A549 (cell line): ENCODE measurements around the gene ATP13A2.

Experiments used
- CHD2 ChIP-seq: fragments of 150-350 bp; IDR thresholded peaks from 2 replicates; pipeline ENCODE4 v1.6.1; 2014; ENCODE audit warnings: low read length; ENCODE audit not compliant: partially characterized antibody
- CHD4 ChIP-seq: fragments of 200-600 bp; sonication (generic); IDR thresholded peaks from 2 replicates; pipeline ENCODE4 v1.6.1; 2016; ENCODE audit warnings: antibody characterized with exemption, mild to moderate bottlenecking, borderline replicate concordance
- POLR2A ChIP-seq: IDR thresholded peaks from 2 replicates; pipeline ENCODE4 v1.6.1; 2012; ENCODE audit warnings: mild to moderate bottlenecking, low read length
- RCOR1 ChIP-seq: fragments of 150-350 bp; IDR thresholded peaks from 2 replicates; pipeline ENCODE4 v1.6.1; 2014; ENCODE audit warnings: antibody characterized with exemption, low read length, low read depth
- ZSCAN20 ChIP-seq: fragments of 250-450 bp; sonication (Bioruptor Pico); IDR thresholded peaks from 2 replicates; pipeline ENCODE4 v1.8.0; 2022; ENCODE audit warnings: mild to moderate bottlenecking, moderate library complexity
- TF ChIP-seq, protein P1 (sequence below): fragments of >200 bp; sonication (Bioruptor Twin); formaldehyde crosslinking; IDR thresholded peaks from 3 replicates; pipeline ENCODE4 v1.5.1; 2016
- TF ChIP-seq, protein P2 (sequence below): IDR thresholded peaks from 2 replicates; pipeline ENCODE4 v1.6.1; 2012
- TF ChIP-seq, protein P3 (sequence below): fragments of 200-600 bp; sonication (generic); IDR thresholded peaks from 2 replicates; pipeline ENCODE4 v1.6.1; 2016; ENCODE audit warnings: antibody characterized with exemption, mild to moderate bottlenecking, moderate library complexity
- TF ChIP-seq, protein P4 (sequence below): fragments of >200 bp; sonication (Bioruptor Twin); formaldehyde crosslinking; IDR thresholded peaks from 2 replicates; pipeline ENCODE4 v1.6.1; 2016

DNA sequence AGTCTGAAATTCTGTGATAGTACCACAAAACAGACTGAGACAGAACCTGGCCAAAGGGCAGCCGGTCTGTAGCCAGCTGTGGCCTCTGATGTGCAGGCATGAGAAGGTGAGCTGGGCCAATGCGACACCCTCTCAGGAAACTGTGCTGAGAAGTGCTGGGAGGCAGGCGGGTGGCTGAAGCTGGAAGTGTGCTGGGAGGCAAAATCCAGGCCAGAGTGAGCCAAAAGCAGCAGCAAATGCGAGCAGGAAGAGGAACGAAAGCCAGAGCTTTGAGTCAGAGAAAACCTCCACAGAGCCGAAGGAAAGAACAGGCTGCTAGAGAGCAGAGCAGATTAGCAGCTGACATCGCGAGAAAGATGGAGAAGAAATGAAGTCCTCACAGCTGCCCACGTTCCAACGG lies 10.2 kb upstream of the ATP13A2 start:
- TF ChIP-seq RCOR1 (no peak), CHD2 (no peak), POLR2A (no peak), ZSCAN20 (no peak), CHD4 (no peak)
- TF ChIP-seq, protein P1, sequence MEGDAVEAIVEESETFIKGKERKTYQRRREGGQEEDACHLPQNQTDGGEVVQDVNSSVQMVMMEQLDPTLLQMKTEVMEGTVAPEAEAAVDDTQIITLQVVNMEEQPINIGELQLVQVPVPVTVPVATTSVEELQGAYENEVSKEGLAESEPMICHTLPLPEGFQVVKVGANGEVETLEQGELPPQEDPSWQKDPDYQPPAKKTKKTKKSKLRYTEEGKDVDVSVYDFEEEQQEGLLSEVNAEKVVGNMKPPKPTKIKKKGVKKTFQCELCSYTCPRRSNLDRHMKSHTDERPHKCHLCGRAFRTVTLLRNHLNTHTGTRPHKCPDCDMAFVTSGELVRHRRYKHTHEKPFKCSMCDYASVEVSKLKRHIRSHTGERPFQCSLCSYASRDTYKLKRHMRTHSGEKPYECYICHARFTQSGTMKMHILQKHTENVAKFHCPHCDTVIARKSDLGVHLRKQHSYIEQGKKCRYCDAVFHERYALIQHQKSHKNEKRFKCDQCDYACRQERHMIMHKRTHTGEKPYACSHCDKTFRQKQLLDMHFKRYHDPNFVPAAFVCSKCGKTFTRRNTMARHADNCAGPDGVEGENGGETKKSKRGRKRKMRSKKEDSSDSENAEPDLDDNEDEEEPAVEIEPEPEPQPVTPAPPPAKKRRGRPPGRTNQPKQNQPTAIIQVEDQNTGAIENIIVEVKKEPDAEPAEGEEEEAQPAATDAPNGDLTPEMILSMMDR: no peak
- TF ChIP-seq, protein P2, sequence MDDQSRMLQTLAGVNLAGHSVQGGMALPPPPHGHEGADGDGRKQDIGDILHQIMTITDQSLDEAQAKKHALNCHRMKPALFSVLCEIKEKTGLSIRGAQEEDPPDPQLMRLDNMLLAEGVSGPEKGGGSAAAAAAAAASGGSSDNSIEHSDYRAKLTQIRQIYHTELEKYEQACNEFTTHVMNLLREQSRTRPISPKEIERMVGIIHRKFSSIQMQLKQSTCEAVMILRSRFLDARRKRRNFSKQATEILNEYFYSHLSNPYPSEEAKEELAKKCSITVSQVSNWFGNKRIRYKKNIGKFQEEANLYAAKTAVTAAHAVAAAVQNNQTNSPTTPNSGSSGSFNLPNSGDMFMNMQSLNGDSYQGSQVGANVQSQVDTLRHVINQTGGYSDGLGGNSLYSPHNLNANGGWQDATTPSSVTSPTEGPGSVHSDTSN: no peak
- TF ChIP-seq, protein P3, sequence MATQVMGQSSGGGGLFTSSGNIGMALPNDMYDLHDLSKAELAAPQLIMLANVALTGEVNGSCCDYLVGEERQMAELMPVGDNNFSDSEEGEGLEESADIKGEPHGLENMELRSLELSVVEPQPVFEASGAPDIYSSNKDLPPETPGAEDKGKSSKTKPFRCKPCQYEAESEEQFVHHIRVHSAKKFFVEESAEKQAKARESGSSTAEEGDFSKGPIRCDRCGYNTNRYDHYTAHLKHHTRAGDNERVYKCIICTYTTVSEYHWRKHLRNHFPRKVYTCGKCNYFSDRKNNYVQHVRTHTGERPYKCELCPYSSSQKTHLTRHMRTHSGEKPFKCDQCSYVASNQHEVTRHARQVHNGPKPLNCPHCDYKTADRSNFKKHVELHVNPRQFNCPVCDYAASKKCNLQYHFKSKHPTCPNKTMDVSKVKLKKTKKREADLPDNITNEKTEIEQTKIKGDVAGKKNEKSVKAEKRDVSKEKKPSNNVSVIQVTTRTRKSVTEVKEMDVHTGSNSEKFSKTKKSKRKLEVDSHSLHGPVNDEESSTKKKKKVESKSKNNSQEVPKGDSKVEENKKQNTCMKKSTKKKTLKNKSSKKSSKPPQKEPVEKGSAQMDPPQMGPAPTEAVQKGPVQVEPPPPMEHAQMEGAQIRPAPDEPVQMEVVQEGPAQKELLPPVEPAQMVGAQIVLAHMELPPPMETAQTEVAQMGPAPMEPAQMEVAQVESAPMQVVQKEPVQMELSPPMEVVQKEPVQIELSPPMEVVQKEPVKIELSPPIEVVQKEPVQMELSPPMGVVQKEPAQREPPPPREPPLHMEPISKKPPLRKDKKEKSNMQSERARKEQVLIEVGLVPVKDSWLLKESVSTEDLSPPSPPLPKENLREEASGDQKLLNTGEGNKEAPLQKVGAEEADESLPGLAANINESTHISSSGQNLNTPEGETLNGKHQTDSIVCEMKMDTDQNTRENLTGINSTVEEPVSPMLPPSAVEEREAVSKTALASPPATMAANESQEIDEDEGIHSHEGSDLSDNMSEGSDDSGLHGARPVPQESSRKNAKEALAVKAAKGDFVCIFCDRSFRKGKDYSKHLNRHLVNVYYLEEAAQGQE: no peak
- TF ChIP-seq, protein P4, sequence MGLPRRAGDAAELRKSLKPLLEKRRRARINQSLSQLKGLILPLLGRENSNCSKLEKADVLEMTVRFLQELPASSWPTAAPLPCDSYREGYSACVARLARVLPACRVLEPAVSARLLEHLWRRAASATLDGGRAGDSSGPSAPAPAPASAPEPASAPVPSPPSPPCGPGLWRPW: no peak
